Progenitor cell of endocrine pancreas (in vitro differentiated cells): ENCODE results near the gene CSAD. TPM values are rescaled to one million over a fixed set of nuclear protein-coding genes. Genes with fewer than 3 reads are reported as not detected.

Experiments used
- total RNA-seq: library from RNA; stranded (reverse); gene quantifications from 2 replicates; pipeline ENCODE4 v1.2.1, GENCODE V29; 2021

Gene CSAD
- total RNA-seq, 1 donor from 2014 or later: 58.6 TPM

Other genes with a start within 250 kb of the CSAD start
- gene KRT18, start 231.8 kb downstream of the CSAD start, total RNA-seq: 608 and 692 TPM in 2 replicates
- gene EIF4B, start 174.5 kb downstream of the CSAD start, total RNA-seq: 447 and 487 TPM in 2 replicates
- 6.6 and 7.3 TPM in 2 replicates for gene TNS2, start 130.9 kb downstream of the CSAD start, total RNA-seq
- 17.9 and 18.0 TPM in 2 replicates for gene SPRYD3, start 101.5 kb downstream of the CSAD start, total RNA-seq
- gene IGFBP6, start 83.3 kb downstream of the CSAD start, total RNA-seq: 25.7 and 26.5 TPM in 2 replicates
- 0.98 and 1.1 TPM in 2 replicates for gene SOAT2, start 77.4 kb downstream of the CSAD start, total RNA-seq
- gene ZNF740, start 203 bp downstream of the CSAD start, total RNA-seq: 75.7 and 78.8 TPM in 2 replicates
- 0.29 and 0.93 TPM in 2 replicates for gene ITGB7, start 26.3 kb upstream of the CSAD start, total RNA-seq
- 4.9 and 5.2 TPM in 2 replicates for gene RARG, start 51.3 kb upstream of the CSAD start, total RNA-seq
- 24.3 and 27.1 TPM in 2 replicates for gene ESPL1, start 87.4 kb upstream of the CSAD start, total RNA-seq
- 377 and 379 TPM in 2 replicates for gene PFDN5, start 114.6 kb upstream of the CSAD start, total RNA-seq
- gene MYG1, start 118.8 kb upstream of the CSAD start, total RNA-seq: 58.9 and 60.7 TPM in 2 replicates
- 72.1 and 75.0 TPM in 2 replicates for gene AAAS, start 140.7 kb upstream of the CSAD start, total RNA-seq
- gene SP7, start 155.4 kb upstream of the CSAD start, total RNA-seq: 0.10 TPM in 1 of 2 replicates, not detected in the other
- gene SP1, start 199.3 kb upstream of the CSAD start, total RNA-seq: 90.5 and 92.6 TPM in 2 replicates
- 35.1 and 35.7 TPM in 2 replicates for gene AMHR2, start 242.9 kb upstream of the CSAD start, total RNA-seq